ENCODE results near the gene FRG1. TPM values are rescaled to one million over a fixed set of nuclear protein-coding genes. Genes with fewer than 3 reads are reported as not detected.
"Not testable (repeated sequence)": the region's sequence is repeated elsewhere in the genome, so short reads cannot be mapped to it uniquely, and the experiment has no call there.

Gene FRG1
- total RNA-seq = 10 to 100 TPM; 32.8 to 45.9 TPM
- 10 to 100 TPM; 46.9 to 51.7 TPM for polyA plus RNA-seq
- long read RNA-seq, donor 1, transcript FRG1-201 (9 exons, 1,074 nt) = major isoform, 17 of 19 reads
- long read RNA-seq, donor 1, partial matches to known transcripts = 1 of 19 reads
- long read RNA-seq, donor 1, other reads (novel, unspliced or antisense) = 1 of 19 reads
- long read RNA-seq, donor 2, transcript FRG1-201 (9 exons, 1,074 nt) = major isoform, 6 of 11 reads
- long read RNA-seq, donor 2, partial matches to known transcripts = 5 of 11 reads
- long read RNA-seq, donor 2, other reads (novel, unspliced or antisense) = 0 of 11 reads

- Histone ChIP-seq H3K4me3 (ENCODE audit: low read length in 2 of 2) (peak within 1 kb of the TSS; percentile 87 to 91), H3K4me1 (ENCODE audit: control insufficient read depth in 1 of 2, insufficient read depth in 2 of 2, low read length in 2 of 2) (no peaks in the 10 kb centered on the region), H3K9me3 (ENCODE audit: control insufficient read depth, low read length) (no peaks in the 10 kb centered on the region), H3K27me3 (ENCODE audit: control insufficient read depth in 1 of 2, insufficient read depth in 2 of 2, low read length in 1 of 2) (no peaks in the 10 kb centered on the region), H3K36me3 (ENCODE audit: control insufficient read depth in 1 of 2, insufficient read depth in 2 of 2, low read length in 1 of 2) (no peaks in the 10 kb centered on the region), H3K27ac (ENCODE audit: low read depth in 1 of 2, low read length in 2 of 2) (peak within 1 kb of the TSS; percentile 8 to 89)
- DNase-seq (peak; percentile 97 to 99), ATAC-seq (ENCODE audit: low FRiP score) (peak; percentile 100)
- intact Hi-C loops (cut with DNase I) = no loop called here
- WGBS, 2 donors = 6% methylated on average over 70 of the region's 70 CpGs
These were observed at the start of gene FRG1 for GRCh38 chr4:189940178-189941004. TSS of gene FRG1 (plus strand) at chr4:189940872. CDS start at chr4:189941010, 138 bp downstream.

DNA sequence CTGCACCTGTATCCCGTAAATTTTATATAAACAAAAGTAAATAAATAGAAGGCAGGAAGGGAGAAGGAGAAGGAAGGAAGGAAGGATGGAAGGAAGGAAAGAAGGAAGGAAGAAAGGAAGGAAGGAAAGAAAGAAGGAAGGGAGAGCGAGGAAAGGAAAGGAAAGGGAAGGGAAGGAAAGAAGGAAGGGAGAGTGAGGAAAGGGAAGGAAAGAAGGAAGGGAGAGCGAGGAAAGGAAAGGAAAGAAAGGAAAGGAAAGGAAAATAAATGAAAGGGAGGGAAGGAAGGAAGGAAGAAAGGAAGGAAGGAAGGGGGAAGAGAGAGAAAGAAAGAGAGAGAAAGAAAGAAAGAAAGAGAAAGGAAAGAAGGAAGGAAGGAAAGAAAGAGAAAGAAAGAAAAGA lies 43.0 kb upstream of the FRG1 start:
- Histone ChIP-seq H3K27ac (ENCODE audit: low read depth in 1 of 2, low read length in 2 of 2) (no peak overlapping the region), H3K9me3 (ENCODE audit: control insufficient read depth, low read length) (no peaks in the 10 kb centered on the region), H3K27me3 (ENCODE audit: control insufficient read depth in 1 of 2, insufficient read depth in 2 of 2, low read length in 1 of 2) (no peaks in the 10 kb centered on the region), H3K4me3 (ENCODE audit: low read length in 2 of 2) (no peak overlapping the region), H3K4me1 (ENCODE audit: control insufficient read depth in 1 of 2, insufficient read depth in 2 of 2, low read length in 2 of 2) (no peaks in the 10 kb centered on the region), H3K36me3 (ENCODE audit: control insufficient read depth in 1 of 2, insufficient read depth in 2 of 2, low read length in 1 of 2) (no peaks in the 10 kb centered on the region)
- WGBS, 2 donors = 76 to 89% methylated on average over 3 of the region's 3 CpGs
- DNase-seq (no peak), ATAC-seq (ENCODE audit: low FRiP score) (no peak)
- intact Hi-C loops (cut with DNase I) = no loop called here

DNA sequence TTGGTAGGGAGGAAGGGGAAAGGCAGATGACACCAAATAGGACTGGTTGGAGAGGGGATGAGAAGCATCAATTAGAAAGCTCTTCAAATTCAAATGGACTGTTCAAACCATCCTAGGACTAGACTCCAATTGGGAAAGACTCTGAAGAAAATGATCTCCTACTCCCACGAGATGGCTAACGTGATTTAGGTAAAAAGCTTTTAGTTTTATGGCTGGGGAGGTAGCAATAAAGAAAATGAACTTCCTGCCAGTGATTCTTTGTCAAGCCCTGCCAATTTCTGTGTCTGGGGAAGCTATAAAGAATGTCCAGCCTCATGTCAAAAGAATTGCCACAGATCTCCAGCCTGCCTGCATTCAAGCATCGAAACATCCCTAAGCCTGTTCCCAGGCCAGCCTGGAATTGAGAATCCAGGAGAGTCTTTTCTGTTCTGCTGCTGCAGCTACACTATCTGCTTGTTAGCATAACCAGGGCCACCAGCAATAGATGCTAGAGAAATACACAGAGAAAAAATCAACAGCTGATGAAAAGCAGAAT lies 41.1 kb upstream of the FRG1 start:
- H3K36me3 ChIP-seq (ENCODE audit: control insufficient read depth in 1 of 2, insufficient read depth in 2 of 2, low read length in 1 of 2); H3K27me3 ChIP-seq (ENCODE audit: control insufficient read depth in 1 of 2, insufficient read depth in 2 of 2, low read length in 1 of 2); ATAC-seq (ENCODE audit: low FRiP score); H3K4me1 ChIP-seq (ENCODE audit: control insufficient read depth in 1 of 2, insufficient read depth in 2 of 2, low read length in 2 of 2); H3K4me3 ChIP-seq (ENCODE audit: low read length in 2 of 2); H3K9me3 ChIP-seq (ENCODE audit: control insufficient read depth, low read length); H3K27ac ChIP-seq (ENCODE audit: low read depth in 1 of 2, low read length in 2 of 2); intact Hi-C loops (cut with DNase I); DNase-seq: not testable (repeated sequence)
- WGBS, 2 donors = 51 to 62% methylated on average over 3 of the region's 3 CpGs

DNA sequence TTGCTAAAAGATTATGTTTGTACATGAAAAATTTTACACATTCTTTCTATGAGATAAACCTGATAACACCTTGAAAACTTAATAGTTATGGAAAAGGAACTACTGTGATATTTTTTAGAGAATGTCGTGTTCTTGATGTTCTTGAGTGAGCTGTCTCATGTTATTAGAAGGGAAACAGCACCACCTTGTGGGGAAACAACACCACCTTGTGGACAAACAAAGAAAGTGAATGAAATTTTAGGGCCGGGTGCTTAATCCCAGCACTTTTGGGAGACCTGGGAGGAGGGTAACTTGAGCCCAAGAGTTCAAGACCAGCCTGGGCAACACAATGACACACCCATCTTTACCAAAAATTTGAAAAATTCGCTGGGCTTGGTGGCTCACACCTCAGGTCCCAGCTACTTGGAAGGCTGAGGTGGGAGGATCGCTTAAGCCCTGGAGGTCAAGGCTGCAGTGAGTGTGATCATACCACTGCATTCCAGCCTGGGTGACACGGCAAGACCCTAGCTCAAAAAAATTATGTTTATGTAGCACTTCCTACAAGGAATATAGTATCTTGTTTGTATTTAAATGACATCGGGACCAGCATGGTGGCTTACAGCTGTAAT lies 36.1 kb upstream of the FRG1 start:
- WGBS, 2 donors = 34 to 38% methylated on average over 6 of the region's 6 CpGs
- H3K9me3 ChIP-seq (ENCODE audit: control insufficient read depth, low read length); H3K36me3 ChIP-seq (ENCODE audit: control insufficient read depth in 1 of 2, insufficient read depth in 2 of 2, low read length in 1 of 2); H3K27ac ChIP-seq (ENCODE audit: low read depth in 1 of 2, low read length in 2 of 2); H3K4me3 ChIP-seq (ENCODE audit: low read length in 2 of 2); H3K27me3 ChIP-seq (ENCODE audit: control insufficient read depth in 1 of 2, insufficient read depth in 2 of 2, low read length in 1 of 2); ATAC-seq (ENCODE audit: low FRiP score); H3K4me1 ChIP-seq (ENCODE audit: control insufficient read depth in 1 of 2, insufficient read depth in 2 of 2, low read length in 2 of 2); DNase-seq; intact Hi-C loops (cut with DNase I): not testable (repeated sequence)

- DNase-seq (no peak), ATAC-seq (ENCODE audit: low FRiP score) (no peak)
- Histone ChIP-seq H3K27ac (ENCODE audit: low read depth in 1 of 2, low read length in 2 of 2) (no peak overlapping the region), H3K36me3 (ENCODE audit: control insufficient read depth in 1 of 2, insufficient read depth in 2 of 2, low read length in 1 of 2) (no peaks in the 10 kb centered on the region), H3K9me3 (ENCODE audit: control insufficient read depth, low read length) (peaks cover 3% of the 10 kb centered on the region), H3K27me3 (ENCODE audit: control insufficient read depth in 1 of 2, insufficient read depth in 2 of 2, low read length in 1 of 2) (no peaks in the 10 kb centered on the region), H3K4me3 (ENCODE audit: low read length in 2 of 2) (no peak overlapping the region), H3K4me1 (ENCODE audit: control insufficient read depth in 1 of 2, insufficient read depth in 2 of 2, low read length in 2 of 2) (no peaks in the 10 kb centered on the region)
- whole genome bisulfite sequencing, 2 donors = 47 to 56% methylated on average over 6 of the region's 6 CpGs
- intact Hi-C loops (cut with DNase I) = no loop called here
These were observed 28.5 kb upstream of the FRG1 start for GRCh38 chr4:189912170-189912569.

- Histone ChIP-seq H3K27me3 (ENCODE audit: control insufficient read depth in 1 of 2, insufficient read depth in 2 of 2, low read length in 1 of 2) (no peaks in the 10 kb centered on the region), H3K4me3 (ENCODE audit: low read length in 2 of 2) (no peak overlapping the region), H3K36me3 (ENCODE audit: control insufficient read depth in 1 of 2, insufficient read depth in 2 of 2, low read length in 1 of 2) (no peaks in the 10 kb centered on the region), H3K27ac (ENCODE audit: low read depth in 1 of 2, low read length in 2 of 2) (no peak overlapping the region), H3K9me3 (ENCODE audit: control insufficient read depth, low read length) (peaks cover 5% of the 10 kb centered on the region), H3K4me1 (ENCODE audit: control insufficient read depth in 1 of 2, insufficient read depth in 2 of 2, low read length in 2 of 2) (no peaks in the 10 kb centered on the region)
- ATAC-seq (ENCODE audit: low FRiP score) = no peak
- DNase-seq = no peak
- 90 to 95% methylated on average over 23 of the region's 23 CpGs for WGBS, 2 donors
- intact Hi-C loops (cut with DNase I) = no loop called here
These were observed 23.3 kb upstream of the FRG1 start for GRCh38 chr4:189917161-189917891.

GRCh38 chr4:189921058-189921457 lies 19.6 kb upstream of the FRG1 start:
- WGBS, 2 donors = 72 to 82% methylated on average over 1 of the region's 1 CpG
- Histone ChIP-seq H3K9me3 (ENCODE audit: control insufficient read depth, low read length) (peaks cover 3% of the 10 kb centered on the region), H3K4me3 (ENCODE audit: low read length in 2 of 2) (no peak overlapping the region), H3K27me3 (ENCODE audit: control insufficient read depth in 1 of 2, insufficient read depth in 2 of 2, low read length in 1 of 2) (no peaks in the 10 kb centered on the region), H3K36me3 (ENCODE audit: control insufficient read depth in 1 of 2, insufficient read depth in 2 of 2, low read length in 1 of 2) (no peaks in the 10 kb centered on the region), H3K27ac (ENCODE audit: low read depth in 1 of 2, low read length in 2 of 2) (no peak overlapping the region), H3K4me1 (ENCODE audit: control insufficient read depth in 1 of 2, insufficient read depth in 2 of 2, low read length in 2 of 2) (no peaks in the 10 kb centered on the region)
- intact Hi-C loops (cut with DNase I) = no loop called here
- ATAC-seq (ENCODE audit: low FRiP score) = no peak
- no peak for DNase-seq

GRCh38 chr4:189926742-189927141 lies 13.9 kb upstream of the FRG1 start:
- H3K36me3 ChIP-seq (ENCODE audit: control insufficient read depth in 1 of 2, insufficient read depth in 2 of 2, low read length in 1 of 2); H3K27me3 ChIP-seq (ENCODE audit: control insufficient read depth in 1 of 2, insufficient read depth in 2 of 2, low read length in 1 of 2); H3K27ac ChIP-seq (ENCODE audit: low read depth in 1 of 2, low read length in 2 of 2); H3K4me1 ChIP-seq (ENCODE audit: control insufficient read depth in 1 of 2, insufficient read depth in 2 of 2, low read length in 2 of 2); ATAC-seq (ENCODE audit: low FRiP score); intact Hi-C loops (cut with DNase I); H3K9me3 ChIP-seq (ENCODE audit: control insufficient read depth, low read length); DNase-seq; H3K4me3 ChIP-seq (ENCODE audit: low read length in 2 of 2): not testable (repeated sequence)
- WGBS, 2 donors = 91 to 92% methylated on average over 5 of the region's 5 CpGs

Measured in aorta (tissue), 5 donors.